Large intestine (tissue), 3 donors: ENCODE data around the gene CCDC6. TPM values are rescaled to one million over a fixed set of nuclear protein-coding genes. Genes with fewer than 3 reads are reported as not detected.
"Not testable (repeated sequence)": the region's sequence is repeated elsewhere in the genome, so short reads cannot be mapped to it uniquely, and the experiment has no call there.

Experiments used
- DNase-seq, 2 donors: peaks; one replicate each; pipeline versions ENCODE4 v3.0.0 to v3.0.0-alpha.2; 2013
- H3K27ac ChIP-seq: one replicate; pipeline ENCODE4 v1.5.1; 2013; ENCODE audit warnings: low read length
- H3K27me3 ChIP-seq: 2 replicates; pipeline ENCODE4 v1.6.1; 2013; ENCODE audit warnings: low read length; ENCODE audit not compliant: control insufficient read depth, insufficient read depth
- H3K36me3 ChIP-seq: 2 replicates; pipeline ENCODE4 v1.6.1; 2013; ENCODE audit warnings: low read length; ENCODE audit not compliant: control insufficient read depth, insufficient read depth
- H3K4me1 ChIP-seq: one replicate; pipeline ENCODE4 v1.6.1; 2013; ENCODE audit warnings: low read length; ENCODE audit not compliant: control insufficient read depth, insufficient read depth
- H3K4me3 ChIP-seq: one replicate; pipeline ENCODE4 v1.5.1; 2013; ENCODE audit warnings: low read length
- H3K9me3 ChIP-seq: one replicate; pipeline ENCODE4 v1.6.1; 2013; ENCODE audit warnings: mild to moderate bottlenecking, low read depth, low read length, moderate library complexity; ENCODE audit not compliant: control insufficient read depth
- WGBS: methylation state at CpG from one replicate; pipeline ENCODE4 v1.1.5; 2013; ENCODE audit warnings: low lambda C conversion rate; ENCODE audit not compliant: insufficient coverage; 5-methylcytosine and 5-hydroxymethylcytosine counted together
- polyA plus RNA-seq: library from polyadenylated mRNA; unstranded; fragments of 120-200 nt; gene quantifications from one replicate; pipeline ENCODE4 v1.2.1, GENCODE V29; 2013

The CCDC6 gene
- polyA plus RNA-seq, 1 donor: 41.2 TPM

DNA sequence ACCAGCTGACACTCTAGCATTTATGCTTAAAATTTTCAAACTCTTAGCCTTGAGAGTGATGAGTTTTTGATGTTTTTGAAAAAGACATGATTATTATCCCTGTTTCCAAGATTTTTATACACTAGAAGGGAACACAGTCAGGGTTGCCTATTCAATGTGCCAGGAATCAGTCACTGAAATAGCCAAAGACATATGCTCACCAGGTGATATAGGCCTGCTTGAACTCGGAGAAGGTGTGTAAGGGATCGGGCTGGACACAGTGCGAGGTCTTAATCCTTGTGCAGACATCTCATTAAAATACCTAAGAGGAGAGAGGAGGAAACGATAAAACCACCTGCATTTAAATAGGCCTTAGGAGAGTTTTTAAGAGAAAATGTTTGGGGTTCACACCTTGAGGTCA, 102.1 kb downstream of the CCDC6 start:
- WGBS: no CpG with 5 or more reads among the region's 4 CpGs
- H3K27ac ChIP-seq: no peak overlapping the region
- H3K9me3 ChIP-seq: no peaks in the 10 kb centered on the region
- H3K4me1 ChIP-seq: no peaks in the 10 kb centered on the region
- no peak for DNase-seq
- no peaks in the 10 kb centered on the region for H3K27me3 ChIP-seq
- H3K4me3 ChIP-seq: no peak overlapping the region
- H3K36me3 ChIP-seq: peaks cover 61% of the 10 kb centered on the region

DNA sequence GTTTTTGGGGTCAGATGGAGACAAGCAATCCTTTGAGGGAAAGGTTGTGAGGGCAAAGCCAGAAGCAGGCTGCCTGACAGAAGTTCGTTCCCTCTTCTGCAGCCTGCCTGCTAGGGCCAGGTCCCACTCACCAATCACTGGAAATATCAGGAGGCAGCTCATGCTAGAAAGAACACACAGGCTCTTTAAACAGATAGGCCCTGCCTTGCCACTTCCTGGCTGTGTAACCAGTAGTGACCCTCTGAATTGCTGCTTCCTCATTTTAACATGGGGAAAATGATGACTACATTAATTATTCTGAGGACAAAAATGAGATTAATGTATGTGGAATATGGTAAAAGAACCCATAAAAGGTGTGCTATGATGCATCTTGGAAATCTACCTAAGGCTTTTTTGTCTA, 102.6 kb downstream of the CCDC6 start:
- no peaks in the 10 kb centered on the region for H3K9me3 ChIP-seq
- no CpG with 5 or more reads among the region's 1 CpG for WGBS
- peaks cover 62% of the 10 kb centered on the region for H3K36me3 ChIP-seq
- no peak for DNase-seq
- no peaks in the 10 kb centered on the region for H3K4me1 ChIP-seq
- no peak overlapping the region for H3K27ac ChIP-seq
- no peak overlapping the region for H3K4me3 ChIP-seq
- H3K27me3 ChIP-seq: no peaks in the 10 kb centered on the region

DNA sequence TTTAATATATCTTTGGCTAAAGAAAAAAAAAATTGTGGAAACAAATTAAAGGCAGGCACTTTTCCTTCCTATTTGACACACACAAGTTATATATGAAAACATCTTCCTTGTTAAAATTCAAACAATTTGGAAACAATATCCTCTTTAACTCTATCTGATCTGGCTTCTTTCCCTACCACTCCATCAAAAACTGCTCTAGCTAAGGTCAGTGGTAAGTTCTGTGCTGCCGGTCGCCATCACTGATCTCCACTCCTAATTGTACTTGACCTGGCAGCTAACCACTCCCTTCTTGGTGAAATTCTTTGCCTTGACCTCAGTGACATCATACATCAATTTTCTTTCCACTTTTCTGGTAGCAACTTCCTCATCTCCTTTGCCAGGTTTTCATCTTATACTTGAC, 105.2 kb downstream of the CCDC6 start:
- Histone ChIP-seq H3K36me3 (peaks cover 48% of the 10 kb centered on the region), H3K4me3 (no peak overlapping the region)

DNA sequence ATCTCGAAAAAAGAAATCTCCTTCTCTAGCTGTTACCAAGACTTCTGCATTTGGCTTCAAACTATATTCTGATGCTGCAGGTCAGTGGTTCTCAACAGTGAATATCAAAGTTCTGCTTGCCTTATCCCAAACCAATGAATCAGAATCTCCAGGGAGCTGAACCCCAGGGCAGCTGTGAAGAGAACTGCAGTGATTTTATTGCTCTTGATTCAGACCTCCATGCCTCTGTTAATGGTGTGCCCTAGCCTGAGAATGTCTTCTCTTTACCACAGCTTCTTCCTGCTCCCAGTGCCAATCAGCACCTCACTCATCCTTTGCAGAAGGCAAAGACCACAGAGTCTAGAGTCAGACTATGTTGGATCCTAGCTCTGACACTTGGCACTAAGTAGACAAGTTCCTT, 106.9 kb downstream of the CCDC6 start:
- no peaks in the 10 kb centered on the region for H3K4me1 ChIP-seq
- H3K27me3 ChIP-seq: no peaks in the 10 kb centered on the region
- H3K9me3 ChIP-seq: no peaks in the 10 kb centered on the region
- no peak overlapping the region for H3K4me3 ChIP-seq
- H3K27ac ChIP-seq: no peak overlapping the region
- no peak for DNase-seq
- WGBS: no CpG with 5 or more reads among the region's 1 CpG
- peaks cover 33% of the 10 kb centered on the region for H3K36me3 ChIP-seq

More for the DNA sequence above, 105.2 kb downstream of the CCDC6 start:
- H3K27me3 ChIP-seq: no peaks in the 10 kb centered on the region
- H3K9me3 ChIP-seq: no peaks in the 10 kb centered on the region
- WGBS: 100% methylated on average over 2 of the region's 2 CpGs
- no peak overlapping the region for H3K27ac ChIP-seq
- no peaks in the 10 kb centered on the region for H3K4me1 ChIP-seq
- no peak for DNase-seq

DNA sequence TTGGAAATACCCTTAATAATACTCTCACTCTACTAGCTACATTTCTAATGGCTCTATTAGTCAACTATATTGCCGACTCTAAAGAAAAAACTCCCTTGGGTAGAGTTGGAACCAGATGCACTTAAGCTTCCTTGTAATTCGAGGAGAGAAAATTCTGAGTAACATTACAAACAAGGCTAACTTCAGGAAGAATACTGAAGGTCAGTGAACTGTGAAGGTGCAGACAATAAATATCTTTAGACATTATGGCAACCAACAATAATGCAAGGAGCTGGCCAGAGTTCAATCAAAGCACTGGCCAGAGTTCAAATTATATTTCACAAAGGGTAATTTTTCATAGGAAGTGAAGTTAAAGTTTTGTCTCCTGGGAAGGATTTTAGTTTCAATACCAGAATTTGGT, 112.4 kb downstream of the CCDC6 start:
- Histone ChIP-seq H3K9me3 (no peaks in the 10 kb centered on the region), H3K36me3 (peaks cover 38% of the 10 kb centered on the region), H3K27me3 (no peaks in the 10 kb centered on the region), H3K4me1 (no peaks in the 10 kb centered on the region), H3K4me3 (no peak overlapping the region), H3K27ac (no peak overlapping the region)
- 56% methylated on average over 2 of the region's 2 CpGs for whole genome bisulfite sequencing
- peak in 1 of 2 donors; percentile 21 for DNase-seq

DNA sequence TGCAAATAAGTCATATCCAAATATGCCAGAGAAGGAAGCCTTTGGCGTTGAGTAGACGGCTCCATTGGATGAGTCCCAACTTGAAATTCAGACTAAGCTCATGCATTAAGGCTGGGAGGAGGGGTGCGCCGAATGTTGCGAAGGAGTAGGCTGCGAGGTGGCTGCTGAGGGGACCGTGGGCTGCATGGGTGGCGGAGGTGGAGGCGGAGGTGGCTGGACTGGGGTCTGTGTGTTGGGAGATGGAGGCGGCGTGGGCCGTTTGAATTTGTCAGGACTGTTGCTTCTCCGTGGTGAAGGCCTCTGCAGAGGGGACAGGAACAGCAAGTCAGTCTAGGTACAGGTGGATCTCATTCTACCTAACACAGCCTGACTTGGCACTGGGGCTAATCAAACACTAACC, 113.5 kb downstream of the CCDC6 start:
- no peak overlapping the region for H3K4me3 ChIP-seq
- H3K27ac ChIP-seq: no peak overlapping the region
- H3K9me3 ChIP-seq: no peaks in the 10 kb centered on the region
- peaks cover 34% of the 10 kb centered on the region for H3K36me3 ChIP-seq
- no CpG with 5 or more reads among the region's 13 CpGs for WGBS
- no peak for DNase-seq
- H3K4me1 ChIP-seq: no peaks in the 10 kb centered on the region
- H3K27me3 ChIP-seq: no peaks in the 10 kb centered on the region

DNA sequence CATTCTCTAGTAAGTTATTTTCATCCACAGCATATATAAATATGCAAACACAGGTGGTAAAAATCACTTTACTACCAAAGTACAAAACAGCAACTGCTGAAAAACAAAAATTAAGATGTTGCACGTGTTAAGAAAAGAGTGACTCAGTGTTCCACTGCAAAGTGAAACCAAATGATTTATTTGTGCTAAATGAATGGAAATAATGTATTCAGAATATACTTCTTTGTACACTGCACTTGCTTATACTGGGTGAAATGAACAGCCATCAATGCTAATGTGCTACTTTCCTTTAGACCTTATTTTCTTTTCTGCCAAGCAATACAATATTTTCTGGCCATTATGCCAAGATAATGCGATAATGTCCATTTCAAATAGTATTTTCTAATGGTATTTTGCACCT, 114.8 kb downstream of the CCDC6 start:
- no peak overlapping the region for H3K4me3 ChIP-seq
- H3K27me3 ChIP-seq: no peaks in the 10 kb centered on the region
- WGBS: 94% methylated on average over 2 of the region's 2 CpGs
- no peaks in the 10 kb centered on the region for H3K4me1 ChIP-seq
- no peak overlapping the region for H3K27ac ChIP-seq
- H3K9me3 ChIP-seq: no peaks in the 10 kb centered on the region
- peaks cover 26% of the 10 kb centered on the region for H3K36me3 ChIP-seq
- no peak for DNase-seq

DNA sequence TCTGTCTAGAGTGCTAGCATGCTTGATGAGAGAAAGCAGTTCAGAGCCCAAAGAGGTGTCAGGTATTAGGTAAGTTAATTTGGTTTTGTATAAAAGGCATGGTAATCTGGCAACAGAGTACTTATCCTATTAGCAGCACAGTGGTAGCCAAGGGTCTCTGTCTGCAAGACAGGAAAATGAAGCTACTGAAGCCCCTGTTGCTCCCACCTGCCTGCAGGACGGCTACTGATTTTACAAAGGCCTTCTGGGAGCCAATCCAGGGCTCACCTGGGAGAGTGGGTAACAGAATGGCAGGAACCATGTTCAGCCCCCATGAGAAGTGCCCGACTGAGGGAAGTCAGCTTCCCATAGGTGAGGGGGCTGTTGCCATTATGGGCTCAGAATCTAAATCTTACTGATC, 116.3 kb downstream of the CCDC6 start:
- no CpG with 5 or more reads among the region's 2 CpGs for WGBS
- H3K27me3 ChIP-seq, H3K4me3 ChIP-seq, DNase-seq, H3K4me1 ChIP-seq, H3K9me3 ChIP-seq, H3K27ac ChIP-seq: not testable (repeated sequence)
- H3K36me3 ChIP-seq: peaks cover 26% of the 10 kb centered on the region

DNA sequence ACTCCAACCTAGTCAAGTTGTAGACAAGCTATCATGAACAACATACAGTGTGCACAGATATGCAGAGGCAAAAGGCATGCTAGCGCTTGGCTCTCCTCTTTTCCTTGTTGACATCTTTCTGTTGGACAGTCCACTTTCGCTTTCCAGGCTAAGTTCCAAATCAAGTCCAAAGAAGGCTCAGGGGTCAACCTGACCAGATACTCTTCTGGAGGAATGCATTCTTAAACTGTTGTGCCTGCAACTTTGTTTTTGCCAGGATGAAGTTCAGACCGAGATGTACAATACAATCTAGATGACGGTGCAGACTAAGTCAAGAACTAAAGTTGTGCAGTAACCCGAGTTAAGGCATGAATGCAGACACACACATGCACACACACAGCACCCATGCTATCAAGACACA, 117.4 kb downstream of the CCDC6 start:
- H3K4me3 ChIP-seq, H3K27ac ChIP-seq, DNase-seq, H3K9me3 ChIP-seq, H3K27me3 ChIP-seq, H3K4me1 ChIP-seq: not testable (repeated sequence)
- H3K36me3 ChIP-seq: peaks cover 24% of the 10 kb centered on the region
- no CpG with 5 or more reads among the region's 5 CpGs for WGBS

DNA sequence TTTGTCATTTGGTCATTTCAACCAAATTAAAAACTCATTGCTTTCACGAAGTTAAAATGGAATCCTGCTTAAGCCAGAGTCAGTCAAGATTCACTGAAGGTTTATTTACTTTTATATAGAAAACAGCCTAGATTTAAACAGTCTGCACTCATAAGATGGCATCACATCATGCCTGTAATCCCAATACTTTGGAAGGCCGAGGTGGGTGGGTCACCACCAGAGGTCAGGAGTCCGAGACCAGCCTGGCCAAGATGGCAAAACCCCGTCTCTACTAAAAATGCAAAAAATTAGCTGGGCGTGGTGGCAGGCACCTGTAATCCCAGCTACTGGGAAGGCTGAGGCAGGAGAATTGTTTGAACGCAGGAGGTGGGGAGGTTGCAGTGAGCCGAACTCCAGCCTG, 119.3 kb downstream of the CCDC6 start:
- H3K4me3 ChIP-seq, DNase-seq, H3K9me3 ChIP-seq, H3K36me3 ChIP-seq, H3K27ac ChIP-seq, H3K4me1 ChIP-seq, H3K27me3 ChIP-seq: not testable (repeated sequence)
- no CpG with 5 or more reads among the region's 7 CpGs for WGBS

DNA sequence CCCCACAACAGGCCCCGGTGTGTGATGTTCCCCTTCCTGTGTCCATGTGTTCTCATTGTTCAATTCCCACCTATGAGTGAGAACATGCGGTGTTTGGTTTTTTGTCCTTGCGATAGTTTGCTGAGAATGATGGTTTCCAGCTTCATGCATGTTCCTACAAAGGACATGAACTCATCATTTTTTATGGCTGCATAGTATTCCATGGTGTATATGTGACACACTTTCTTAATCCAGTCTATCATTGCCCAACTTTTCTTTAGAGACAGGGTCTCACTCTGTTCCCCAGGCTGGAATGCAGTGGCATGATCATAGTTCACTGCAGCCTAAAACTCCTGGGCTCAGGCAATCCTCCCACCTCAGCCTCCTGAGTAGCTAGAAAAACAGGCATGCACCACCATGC, 120.9 kb downstream of the CCDC6 start:
- not testable (repeated sequence) for H3K27ac ChIP-seq, H3K4me3 ChIP-seq, H3K9me3 ChIP-seq, H3K4me1 ChIP-seq, DNase-seq, H3K27me3 ChIP-seq, H3K36me3 ChIP-seq
- WGBS: no CpG with 5 or more reads among the region's 3 CpGs
